Bronchial epithelial cell (primary cell): ENCODE data around the gene CFAP46. TPM values are rescaled to one million over a fixed set of nuclear protein-coding genes. Genes with fewer than 3 reads are reported as not detected.

Experiments
- DNase-seq: peaks from one replicate; pipeline ENCODE4 v3.0.0-alpha.2; 2010; ENCODE audit warnings: low read depth
- FAIRE-seq: peaks from 2 replicates; lab custom pipeline; 2011; peaks lifted over from hg19 to GRCh38; lab: Jason Lieb, UNC
- H3K27me3 ChIP-seq: 2 replicates; pipeline ENCODE4 v1.5.1; 2011; ENCODE audit warnings: low read length; ENCODE audit not compliant: control insufficient read depth, insufficient read depth
- H3K36me3 ChIP-seq: 2 replicates; pipeline ENCODE4 v1.5.1; 2011; ENCODE audit warnings: low read length; ENCODE audit not compliant: control insufficient read depth, insufficient read depth
- H3K4me3 ChIP-seq: 2 replicates; pipeline ENCODE4 v1.5.1; 2011; ENCODE audit warnings: mild to moderate bottlenecking, low read depth, low read length, control low read depth
- CTCF ChIP-seq: IDR thresholded peaks from 2 replicates; pipeline ENCODE4 v1.5.1; 2011; ENCODE audit warnings: mild to moderate bottlenecking, moderate library complexity, low read length, control low read depth, inconsistent platforms; ENCODE audit not compliant: insufficient read depth, severe bottlenecking
- total RNA-seq: library from RNA; depleted of rRNA; stranded (reverse); fragments of >200 nt; gene quantifications from 2 replicates; pipeline ENCODE4 v1.2.1, GENCODE V29; 2014

The CFAP46 gene
- total RNA-seq, 1 donor from 2014 or later: 0.26 TPM

- no peak for FAIRE-seq
- Histone ChIP-seq H3K36me3 (no peaks in the 10 kb centered on the region), H3K27me3 (no peaks in the 10 kb centered on the region), H3K4me3 (no peak overlapping the region)
- no peak for TF ChIP-seq CTCF
- DNase-seq: no peak
Measured at GRCh38 chr10:132940791-132941465, 1.4 kb downstream of the CFAP46 start.

GRCh38 chr10:132939957-132940790 lies 2.2 kb downstream of the CFAP46 start:
- DNase-seq: peak; percentile 18
- TF ChIP-seq CTCF: peak; percentile 76
- Histone ChIP-seq H3K27me3 (no peaks in the 10 kb centered on the region), H3K4me3 (no peak overlapping the region), H3K36me3 (no peaks in the 10 kb centered on the region)
- FAIRE-seq: no peak

GRCh38 chr10:132939378-132939955 lies 2.9 kb downstream of the CFAP46 start:
- H3K27me3 ChIP-seq: no peaks in the 10 kb centered on the region
- DNase-seq: no peak
- no peaks in the 10 kb centered on the region for H3K36me3 ChIP-seq
- no peak for FAIRE-seq
- TF ChIP-seq CTCF: no peak
- no peak overlapping the region for H3K4me3 ChIP-seq

- no peaks in the 10 kb centered on the region for H3K27me3 ChIP-seq
- FAIRE-seq (no peak), DNase-seq (no peak)
Measured at GRCh38 chr10:132938472-132939339, 3.7 kb downstream of the CFAP46 start.

More at GRCh38 chr10:132938472-132939339, 3.7 kb downstream of the CFAP46 start:
- peak; percentile 29 for TF ChIP-seq CTCF
- Histone ChIP-seq H3K36me3 (no peaks in the 10 kb centered on the region), H3K4me3 (no peak overlapping the region)
